Osteoblast (primary cell): ENCODE results near the gene SLC29A1. TPM values are rescaled to one million over a fixed set of nuclear protein-coding genes. Genes with fewer than 3 reads are reported as not detected.
A peak's percentile ranks its signal among the peaks of the same experiment; 100 is the strongest.

Experiments used
- DNase-seq: peaks from one replicate; pipeline ENCODE4 v3.0.0; 2011; ENCODE audit warnings: low spot score, mixed read lengths; ENCODE audit not compliant: insufficient read length; ENCODE audit errors: missing footprints
- H2AFZ ChIP-seq: 2 replicates; pipeline ENCODE4 v1.6.0; 2011; ENCODE audit warnings: mild to moderate bottlenecking, low read length
- H3K27ac ChIP-seq: 2 replicates; pipeline ENCODE4 v1.5.1; 2011; ENCODE audit warnings: mild to moderate bottlenecking, low read depth, low read length, moderate library complexity
- H3K27me3 ChIP-seq: 2 replicates; pipeline ENCODE4 v1.6.0; 2012; ENCODE audit warnings: mild to moderate bottlenecking, control low read depth, inconsistent platforms, low read length, moderate library complexity; ENCODE audit not compliant: insufficient read depth
- H3K36me3 ChIP-seq: 2 replicates; pipeline ENCODE4 v1.5.1; 2011; ENCODE audit warnings: mild to moderate bottlenecking, low read length, control low read depth, moderate library complexity; ENCODE audit not compliant: insufficient read depth
- H3K4me1 ChIP-seq: 2 replicates; pipeline ENCODE4 v1.5.1; 2011; ENCODE audit warnings: mild to moderate bottlenecking, low read length, control low read depth, moderate library complexity; ENCODE audit not compliant: insufficient read depth
- H3K4me2 ChIP-seq: 2 replicates; pipeline ENCODE4 v1.6.0; 2011; ENCODE audit warnings: mild to moderate bottlenecking, low read length; ENCODE audit not compliant: insufficient read depth
- H3K4me3 ChIP-seq: fragments of 200-600 bp; sonication (generic); 3 replicates; pipeline ENCODE4 v1.5.1; 2012; ENCODE audit warnings: mild to moderate bottlenecking, low read length, inconsistent platforms; ENCODE audit not compliant: insufficient read depth
- H3K79me2 ChIP-seq: 2 replicates; pipeline ENCODE4 v1.6.0; 2012; ENCODE audit warnings: mild to moderate bottlenecking, low read length, control low read depth, inconsistent platforms; ENCODE audit not compliant: insufficient read depth
- H3K9me3 ChIP-seq: 2 replicates; pipeline ENCODE4 v1.5.1; 2011; ENCODE audit warnings: low read depth, low read length, control low read depth
- H4K20me1 ChIP-seq: 2 replicates; pipeline ENCODE4 v1.6.0; 2012; ENCODE audit warnings: mild to moderate bottlenecking, low read length, control low read depth; ENCODE audit not compliant: insufficient read depth
- CTCF ChIP-seq: IDR thresholded peaks from 2 replicates; pipeline ENCODE4 v1.5.1; 2011; ENCODE audit warnings: mild to moderate bottlenecking, low read depth, low read length, moderate library complexity; ENCODE audit errors: extremely low read depth
- total RNA-seq: library from RNA; depleted of rRNA; stranded (reverse); fragments of >200 nt; gene quantifications from 2 replicates; pipeline ENCODE4 v1.2.3, GENCODE V29; 2012

The SLC29A1 gene
- total RNA-seq, 1 donor = 8.0 TPM

GRCh38 chr6:44251576-44252524 lies 28.5 kb downstream of the SLC29A1 start:
- peak; percentile 23 for DNase-seq
- no peak for TF ChIP-seq CTCF
- H3K4me2 ChIP-seq = no peak overlapping the region
- no peak overlapping the region for H2AFZ ChIP-seq
- no peak overlapping the region for H3K27ac ChIP-seq
- peaks cover 90% of the 10 kb centered on the region for H4K20me1 ChIP-seq
- H3K4me1 ChIP-seq = peaks cover 30% of the 10 kb centered on the region
- peaks cover 73% of the 10 kb centered on the region for H3K36me3 ChIP-seq
- peaks cover 88% of the 10 kb centered on the region for H3K79me2 ChIP-seq
- H3K4me3 ChIP-seq = no peak overlapping the region
- no peaks in the 10 kb centered on the region for H3K27me3 ChIP-seq
- no peaks in the 10 kb centered on the region for H3K9me3 ChIP-seq

GRCh38 chr6:44253307-44254101 lies 30.1 kb downstream of the SLC29A1 start:
- Histone ChIP-seq H3K27me3 (no peaks in the 10 kb centered on the region), H3K27ac (no peak overlapping the region), H2AFZ (no peak overlapping the region), H3K4me3 (no peak overlapping the region), H3K36me3 (peaks cover 73% of the 10 kb centered on the region), H3K79me2 (peaks cover 75% of the 10 kb centered on the region), H3K4me2 (no peak overlapping the region), H4K20me1 (peaks cover 75% of the 10 kb centered on the region), H3K4me1 (peaks cover 32% of the 10 kb centered on the region), H3K9me3 (no peaks in the 10 kb centered on the region)
- peak; percentile 36 for DNase-seq
- peak; percentile 48 for TF ChIP-seq CTCF

GRCh38 chr6:44254191-44255104 lies 31.1 kb downstream of the SLC29A1 start:
- Histone ChIP-seq H3K36me3 (peaks cover 63% of the 10 kb centered on the region), H3K4me2 (no peak overlapping the region), H3K27me3 (no peaks in the 10 kb centered on the region), H3K4me1 (peaks cover 23% of the 10 kb centered on the region), H3K9me3 (no peaks in the 10 kb centered on the region), H2AFZ (no peak overlapping the region), H3K27ac (no peak overlapping the region), H4K20me1 (peaks cover 66% of the 10 kb centered on the region), H3K79me2 (peaks cover 66% of the 10 kb centered on the region), H3K4me3 (no peak overlapping the region)
- TF ChIP-seq CTCF = no peak
- peak; percentile 85 for DNase-seq
